ENCODE data around the gene AKR1B1. TPM values are rescaled to one million over a fixed set of nuclear protein-coding genes. Genes with fewer than 3 reads are reported as not detected.

The AKR1B1 gene
- total RNA-seq, 1 donor from 2014 or later: 230 TPM

Other genes with a start within 250 kb of the AKR1B1 start
- 4.3 TPM for gene SLC35B4, start 142.2 kb downstream of the AKR1B1 start, total RNA-seq
- gene AKR1B10, start 68.5 kb upstream of the AKR1B1 start, total RNA-seq: 0.45 TPM
- not detected for gene AKR1B15, start 90.0 kb upstream of the AKR1B1 start, total RNA-seq
- 15.2 TPM for gene BPGM, start 187.8 kb upstream of the AKR1B1 start, total RNA-seq

Measured in left ventricle myocardium superior (tissue), 1 donor.